IPS-20b (cell line): ENCODE data around the gene DOCK2.

ENCODE experiments used
- H3K27ac ChIP-seq: one replicate; pipeline ENCODE4 v1.5.1; 2013; ENCODE audit warnings: low read length
- H3K27me3 ChIP-seq: 2 replicates; pipeline ENCODE4 v1.6.1; 2013; ENCODE audit warnings: mild to moderate bottlenecking, low read length, inconsistent platforms; ENCODE audit not compliant: insufficient read depth
- H3K36me3 ChIP-seq: 2 replicates; pipeline ENCODE4 v1.6.1; 2013; ENCODE audit warnings: low read depth, mild to moderate bottlenecking, inconsistent platforms, low read length, moderate library complexity; ENCODE audit not compliant: insufficient read depth
- H3K4me1 ChIP-seq: 2 replicates; pipeline ENCODE4 v1.6.1; 2013; ENCODE audit warnings: mild to moderate bottlenecking, control low read depth, inconsistent platforms, low read length, moderate library complexity; ENCODE audit not compliant: insufficient read depth
- H3K4me3 ChIP-seq: 2 replicates; pipeline ENCODE4 v1.5.1; 2013; ENCODE audit warnings: mild to moderate bottlenecking, low read length, inconsistent platforms
- H3K9ac ChIP-seq: 2 replicates; pipeline ENCODE4 v1.6.1; 2013; ENCODE audit warnings: low read depth, mild to moderate bottlenecking, inconsistent platforms, low read length, moderate library complexity
- H3K9me3 ChIP-seq: 2 replicates; pipeline ENCODE4 v1.6.1; 2013; ENCODE audit warnings: mild to moderate bottlenecking, low read depth, low read length, inconsistent platforms; ENCODE audit not compliant: insufficient read depth

The DOCK2 gene

GRCh38 chr5:169785771-169786618 lies 148.9 kb downstream of the DOCK2 start:
- no peak overlapping the region for H3K27ac ChIP-seq
- no peak overlapping the region for H3K4me3 ChIP-seq
- H3K36me3 ChIP-seq = no peaks in the 10 kb centered on the region
- H3K4me1 ChIP-seq = no peaks in the 10 kb centered on the region
- no peaks in the 10 kb centered on the region for H3K9me3 ChIP-seq
- H3K27me3 ChIP-seq = no peaks in the 10 kb centered on the region
- no peak overlapping the region for H3K9ac ChIP-seq

GRCh38 chr5:169788168-169788567 lies 151.1 kb downstream of the DOCK2 start:
- no peak overlapping the region for H3K9ac ChIP-seq
- no peak overlapping the region for H3K27ac ChIP-seq
- no peaks in the 10 kb centered on the region for H3K4me1 ChIP-seq
- no peaks in the 10 kb centered on the region for H3K36me3 ChIP-seq
- H3K9me3 ChIP-seq = no peaks in the 10 kb centered on the region
- H3K27me3 ChIP-seq = no peaks in the 10 kb centered on the region
- no peak overlapping the region for H3K4me3 ChIP-seq

GRCh38 chr5:169789417-169789940 lies 152.4 kb downstream of the DOCK2 start:
- Histone ChIP-seq H3K27me3 (no peaks in the 10 kb centered on the region), H3K9me3 (no peaks in the 10 kb centered on the region), H3K27ac (no peak overlapping the region), H3K4me3 (no peak overlapping the region), H3K36me3 (no peaks in the 10 kb centered on the region), H3K4me1 (no peaks in the 10 kb centered on the region), H3K9ac (no peak overlapping the region)

GRCh38 chr5:169791251-169791650 lies 154.2 kb downstream of the DOCK2 start:
- H3K4me1 ChIP-seq = no peaks in the 10 kb centered on the region
- H3K9ac ChIP-seq = no peak overlapping the region
- H3K9me3 ChIP-seq = no peaks in the 10 kb centered on the region
- no peak overlapping the region for H3K4me3 ChIP-seq
- H3K27me3 ChIP-seq = no peaks in the 10 kb centered on the region; the same call in 1 of the 2 replicates
- no peaks in the 10 kb centered on the region for H3K36me3 ChIP-seq
- H3K27ac ChIP-seq = no peak overlapping the region

- H3K27ac ChIP-seq = no peak overlapping the region
- no peaks in the 10 kb centered on the region for H3K9me3 ChIP-seq
- no peaks in the 10 kb centered on the region; the same call in 1 of the 2 replicates for H3K27me3 ChIP-seq
- H3K36me3 ChIP-seq = no peaks in the 10 kb centered on the region
- H3K4me3 ChIP-seq = no peak overlapping the region
- H3K4me1 ChIP-seq = peaks cover 10% of the 10 kb centered on the region
- no peak overlapping the region for H3K9ac ChIP-seq
Measured at GRCh38 chr5:169795338-169795737, 158.3 kb downstream of the DOCK2 start.

- no peaks in the 10 kb centered on the region for H3K9me3 ChIP-seq
- no peak overlapping the region for H3K4me3 ChIP-seq
- no peak overlapping the region for H3K27ac ChIP-seq
- H3K9ac ChIP-seq = no peak overlapping the region
- H3K36me3 ChIP-seq = no peaks in the 10 kb centered on the region
- H3K27me3 ChIP-seq = no peaks in the 10 kb centered on the region; the same call in 1 of the 2 replicates
- peaks cover 10% of the 10 kb centered on the region for H3K4me1 ChIP-seq
Measured at GRCh38 chr5:169796731-169797130, 159.7 kb downstream of the DOCK2 start.

GRCh38 chr5:169797577-169797976 lies 160.5 kb downstream of the DOCK2 start:
- H3K36me3 ChIP-seq = no peaks in the 10 kb centered on the region
- peaks cover 10% of the 10 kb centered on the region for H3K4me1 ChIP-seq
- H3K9me3 ChIP-seq = no peaks in the 10 kb centered on the region
- H3K27me3 ChIP-seq = no peaks in the 10 kb centered on the region; the same call in 1 of the 2 replicates
- H3K27ac ChIP-seq = no peak overlapping the region
- no peak overlapping the region for H3K4me3 ChIP-seq
- H3K9ac ChIP-seq = no peak overlapping the region

GRCh38 chr5:169798438-169798837 lies 161.4 kb downstream of the DOCK2 start:
- Histone ChIP-seq H3K4me3 (no peak overlapping the region), H3K36me3 (no peaks in the 10 kb centered on the region), H3K4me1 (peaks cover 10% of the 10 kb centered on the region), H3K27me3 (no peaks in the 10 kb centered on the region; the same call in 1 of the 2 replicates), H3K9ac (no peak overlapping the region), H3K9me3 (no peaks in the 10 kb centered on the region), H3K27ac (no peak overlapping the region)

- peaks cover 10% of the 10 kb centered on the region for H3K4me1 ChIP-seq
- H3K4me3 ChIP-seq = no peak overlapping the region
- no peak overlapping the region for H3K27ac ChIP-seq
- no peaks in the 10 kb centered on the region; the same call in 1 of the 2 replicates for H3K27me3 ChIP-seq
- no peak overlapping the region for H3K9ac ChIP-seq
- no peaks in the 10 kb centered on the region for H3K9me3 ChIP-seq
- no peaks in the 10 kb centered on the region for H3K36me3 ChIP-seq
Measured at GRCh38 chr5:169798906-169799660, 162.0 kb downstream of the DOCK2 start.

GRCh38 chr5:169801324-169801777 lies 164.3 kb downstream of the DOCK2 start:
- no peaks in the 10 kb centered on the region for H3K36me3 ChIP-seq
- H3K9ac ChIP-seq = no peak overlapping the region
- H3K27me3 ChIP-seq = no peaks in the 10 kb centered on the region
- no peaks in the 10 kb centered on the region for H3K9me3 ChIP-seq
- peaks cover 10% of the 10 kb centered on the region for H3K4me1 ChIP-seq
- H3K4me3 ChIP-seq = no peak overlapping the region
- no peak overlapping the region for H3K27ac ChIP-seq

- Histone ChIP-seq H3K4me1 (peaks cover 10% of the 10 kb centered on the region), H3K27ac (no peak overlapping the region), H3K9ac (no peak overlapping the region), H3K27me3 (no peaks in the 10 kb centered on the region), H3K4me3 (no peak overlapping the region), H3K9me3 (no peaks in the 10 kb centered on the region), H3K36me3 (no peaks in the 10 kb centered on the region)
Measured at GRCh38 chr5:169801781-169802180, 164.7 kb downstream of the DOCK2 start.
